GM19193 (cell line): Measurements from ENCODE around the gene MAP7D2.

ENCODE experiments used
- POLR2A ChIP-seq: IDR thresholded peaks from 4 replicates; pipeline ENCODE4 v1.6.1; 2011; ENCODE audit not compliant: insufficient read depth, insufficient read length; ENCODE audit errors: extremely low read depth

The MAP7D2 gene

GRCh38 chrX:20016616-20016945 lies 100.1 kb downstream of the MAP7D2 start:
- TF ChIP-seq POLR2A = no peak

GRCh38 chrX:20015945-20016615 lies 100.6 kb downstream of the MAP7D2 start:
- TF ChIP-seq POLR2A = no peak

GRCh38 chrX:20015422-20015821 lies 101.3 kb downstream of the MAP7D2 start:
- no peak for TF ChIP-seq POLR2A

GRCh38 chrX:20011608-20012007 lies 105.1 kb downstream of the MAP7D2 start:
- no peak for TF ChIP-seq POLR2A

GRCh38 chrX:20007962-20008622 lies 108.6 kb downstream of the MAP7D2 start:
- no peak for TF ChIP-seq POLR2A

- no peak for TF ChIP-seq POLR2A
Observed at GRCh38 chrX:20005883-20006282, 110.8 kb downstream of the MAP7D2 start.

- no peak for TF ChIP-seq POLR2A
Observed at GRCh38 chrX:20001588-20001987, 115.1 kb downstream of the MAP7D2 start.

- TF ChIP-seq POLR2A = no peak
Observed at GRCh38 chrX:19991350-19991718, 125.4 kb downstream of the MAP7D2 start.

- peak; percentile 20 for TF ChIP-seq POLR2A
Observed at GRCh38 chrX:19990556-19991349, 126.0 kb downstream of the MAP7D2 start, which contains the start of gene BCLAF3. TSS of gene BCLAF3 (minus strand) at chrX:19991061. CDS start at chrX:19970264, 20,797 bp downstream.

- TF ChIP-seq POLR2A = no peak
Observed at GRCh38 chrX:19990151-19990555, 126.6 kb downstream of the MAP7D2 start.

- TF ChIP-seq POLR2A = no peak
Observed at GRCh38 chrX:19987856-19988255, 128.9 kb downstream of the MAP7D2 start.

- no peak for TF ChIP-seq POLR2A
Observed at GRCh38 chrX:19986531-19986930, 130.2 kb downstream of the MAP7D2 start.

- TF ChIP-seq POLR2A = no peak
Observed at GRCh38 chrX:19981947-19982346, 134.8 kb downstream of the MAP7D2 start.

- no peak for TF ChIP-seq POLR2A
Observed at GRCh38 chrX:19975845-19976244, 140.9 kb downstream of the MAP7D2 start.

- no peak for TF ChIP-seq POLR2A
Observed at GRCh38 chrX:19972984-19973383, 143.7 kb downstream of the MAP7D2 start.

- no peak for TF ChIP-seq POLR2A
Observed at GRCh38 chrX:19968276-19968675, 148.4 kb downstream of the MAP7D2 start.
